ENCODE results near the gene SYNGR3.
A peak's percentile ranks its signal among the peaks of the same experiment; 100 is the strongest.
"Not testable (repeated sequence)": the region's sequence is repeated elsewhere in the genome, so short reads cannot be mapped to it uniquely, and the experiment has no call there.

The SYNGR3 gene

GRCh38 chr16:2032285-2033056 lies 42.7 kb downstream of the SYNGR3 start:
- H3K4me1 ChIP-seq (ENCODE audit: insufficient read depth, low read length) = peaks cover 51% of the 10 kb centered on the region
- no peaks in the 10 kb centered on the region for H3K9me3 ChIP-seq (ENCODE audit: low read length)
- no peaks in the 10 kb centered on the region for H3K36me3 ChIP-seq (ENCODE audit: insufficient read depth, low read length)
- peak overlapping the region; percentile 86 for H3K27ac ChIP-seq (ENCODE audit: low read depth, low read length)
- no peaks in the 10 kb centered on the region for H3K27me3 ChIP-seq (ENCODE audit: control insufficient read depth in 1 of 2, insufficient read depth in 2 of 2, low read length in 2 of 2)
- H3K9ac ChIP-seq (ENCODE audit: low read length) = no peak overlapping the region
- H3K4me3 ChIP-seq (ENCODE audit: low read depth in 1 of 2, low read length in 2 of 2) = no peak overlapping the region

- no peaks in the 10 kb centered on the region for H3K9me3 ChIP-seq (ENCODE audit: low read length)
- H3K27me3 ChIP-seq (ENCODE audit: control insufficient read depth in 1 of 2, insufficient read depth in 2 of 2, low read length in 2 of 2) = no peaks in the 10 kb centered on the region
- H3K27ac ChIP-seq (ENCODE audit: low read depth, low read length) = peak overlapping the region; percentile 86
- no peaks in the 10 kb centered on the region for H3K36me3 ChIP-seq (ENCODE audit: insufficient read depth, low read length)
- H3K4me3 ChIP-seq (ENCODE audit: low read depth in 1 of 2, low read length in 2 of 2) = peak overlapping the region; percentile 30 to 64
- peaks cover 48% of the 10 kb centered on the region for H3K4me1 ChIP-seq (ENCODE audit: insufficient read depth, low read length)
- H3K9ac ChIP-seq (ENCODE audit: low read length) = peak overlapping the region; percentile 61
Measured at GRCh38 chr16:2033057-2033908, 43.5 kb downstream of the SYNGR3 start.

GRCh38 chr16:2033909-2034695 lies 44.3 kb downstream of the SYNGR3 start:
- H3K27ac ChIP-seq (ENCODE audit: low read depth, low read length) = peak overlapping the region; percentile 86
- peak overlapping the region; percentile 61 for H3K9ac ChIP-seq (ENCODE audit: low read length)
- H3K27me3 ChIP-seq (ENCODE audit: control insufficient read depth in 1 of 2, insufficient read depth in 2 of 2, low read length in 2 of 2); H3K36me3 ChIP-seq (ENCODE audit: insufficient read depth, low read length); H3K9me3 ChIP-seq (ENCODE audit: low read length): not testable (repeated sequence)
- H3K4me3 ChIP-seq (ENCODE audit: low read depth in 1 of 2, low read length in 2 of 2) = peak overlapping the region in 1 of 2 donors; percentile 64
- H3K4me1 ChIP-seq (ENCODE audit: insufficient read depth, low read length) = peaks cover 53% of the 10 kb centered on the region

- Histone ChIP-seq H3K9ac (ENCODE audit: low read length) (no peak overlapping the region), H3K36me3 (ENCODE audit: insufficient read depth, low read length) (no peaks in the 10 kb centered on the region), H3K4me1 (ENCODE audit: insufficient read depth, low read length) (peaks cover 61% of the 10 kb centered on the region), H3K4me3 (ENCODE audit: low read depth in 1 of 2, low read length in 2 of 2) (peak overlapping the region in 1 of 2 donors; percentile 0), H3K27ac (ENCODE audit: low read depth, low read length) (peak overlapping the region; percentile 64), H3K27me3 (ENCODE audit: control insufficient read depth in 1 of 2, insufficient read depth in 2 of 2, low read length in 2 of 2) (no peaks in the 10 kb centered on the region), H3K9me3 (ENCODE audit: low read length) (no peaks in the 10 kb centered on the region)
Measured at GRCh38 chr16:2034696-2035430, 45.1 kb downstream of the SYNGR3 start.

GRCh38 chr16:2035431-2036199 lies 45.8 kb downstream of the SYNGR3 start:
- Histone ChIP-seq H3K4me3 (ENCODE audit: low read depth in 1 of 2, low read length in 2 of 2) (peak overlapping the region in 1 of 2 donors; percentile 0), H3K9me3 (ENCODE audit: low read length) (no peaks in the 10 kb centered on the region), H3K36me3 (ENCODE audit: insufficient read depth, low read length) (no peaks in the 10 kb centered on the region), H3K4me1 (ENCODE audit: insufficient read depth, low read length) (peaks cover 66% of the 10 kb centered on the region), H3K9ac (ENCODE audit: low read length) (no peak overlapping the region), H3K27me3 (ENCODE audit: control insufficient read depth in 1 of 2, insufficient read depth in 2 of 2, low read length in 2 of 2) (no peaks in the 10 kb centered on the region), H3K27ac (ENCODE audit: low read depth, low read length) (peak overlapping the region; percentile 64)

GRCh38 chr16:2036200-2036966 lies 46.6 kb downstream of the SYNGR3 start:
- Histone ChIP-seq H3K9ac (ENCODE audit: low read length) (no peak overlapping the region), H3K4me1 (ENCODE audit: insufficient read depth, low read length) (peaks cover 66% of the 10 kb centered on the region), H3K4me3 (ENCODE audit: low read depth in 1 of 2, low read length in 2 of 2) (no peak overlapping the region)

GRCh38 chr16:2037115-2037514 lies 47.3 kb downstream of the SYNGR3 start:
- Histone ChIP-seq H3K4me3 (ENCODE audit: low read depth in 1 of 2, low read length in 2 of 2) (no peak overlapping the region), H3K9ac (ENCODE audit: low read length) (no peak overlapping the region), H3K27me3 (ENCODE audit: control insufficient read depth in 1 of 2, insufficient read depth in 2 of 2, low read length in 2 of 2) (no peaks in the 10 kb centered on the region), H3K27ac (ENCODE audit: low read depth, low read length) (no peak overlapping the region), H3K9me3 (ENCODE audit: low read length) (no peaks in the 10 kb centered on the region), H3K36me3 (ENCODE audit: insufficient read depth, low read length) (no peaks in the 10 kb centered on the region), H3K4me1 (ENCODE audit: insufficient read depth, low read length) (peaks cover 66% of the 10 kb centered on the region)

More at GRCh38 chr16:2036200-2036966, 46.6 kb downstream of the SYNGR3 start:
- Histone ChIP-seq H3K27ac (ENCODE audit: low read depth, low read length) (peak overlapping the region; percentile 64), H3K27me3 (ENCODE audit: control insufficient read depth in 1 of 2, insufficient read depth in 2 of 2, low read length in 2 of 2) (no peaks in the 10 kb centered on the region), H3K36me3 (ENCODE audit: insufficient read depth, low read length) (no peaks in the 10 kb centered on the region), H3K9me3 (ENCODE audit: low read length) (no peaks in the 10 kb centered on the region)

- Histone ChIP-seq H3K27ac (ENCODE audit: low read depth, low read length) (no peak overlapping the region), H3K4me3 (ENCODE audit: low read depth in 1 of 2, low read length in 2 of 2) (no peak overlapping the region), H3K9me3 (ENCODE audit: low read length) (no peaks in the 10 kb centered on the region), H3K9ac (ENCODE audit: low read length) (no peak overlapping the region), H3K36me3 (ENCODE audit: insufficient read depth, low read length) (no peaks in the 10 kb centered on the region), H3K4me1 (ENCODE audit: insufficient read depth, low read length) (peaks cover 66% of the 10 kb centered on the region), H3K27me3 (ENCODE audit: control insufficient read depth in 1 of 2, insufficient read depth in 2 of 2, low read length in 2 of 2) (no peaks in the 10 kb centered on the region)
Measured at GRCh38 chr16:2037647-2038381, 48.0 kb downstream of the SYNGR3 start.

- peaks cover 62% of the 10 kb centered on the region for H3K4me1 ChIP-seq (ENCODE audit: insufficient read depth, low read length)
- peak overlapping the region in 1 of 2 donors; percentile 18 for H3K4me3 ChIP-seq (ENCODE audit: low read depth in 1 of 2, low read length in 2 of 2)
- no peaks in the 10 kb centered on the region for H3K9me3 ChIP-seq (ENCODE audit: low read length)
- H3K9ac ChIP-seq (ENCODE audit: low read length) = peak overlapping the region; percentile 33
- H3K27ac ChIP-seq (ENCODE audit: low read depth, low read length) = peak overlapping the region; percentile 0
- no peaks in the 10 kb centered on the region for H3K27me3 ChIP-seq (ENCODE audit: control insufficient read depth in 1 of 2, insufficient read depth in 2 of 2, low read length in 2 of 2)
- no peaks in the 10 kb centered on the region for H3K36me3 ChIP-seq (ENCODE audit: insufficient read depth, low read length)
Measured at GRCh38 chr16:2038382-2039231, 48.8 kb downstream of the SYNGR3 start.

Data from muscle layer of colon (tissue), 2 donors.